T-helper 2 cell treated with Interferon-gamma antibody and Interleukin-4, amounts not matched to agents 100 ng/mL and 5 ng/mL, for 36 hours (primary cell): ENCODE results near the gene BCL11A. TPM values are rescaled to one million over a fixed set of nuclear protein-coding genes. Genes with fewer than 3 reads are reported as not detected.

ENCODE experiments used
- intact Hi-C: fragments of 100-400 bp; cut with micrococcal nuclease; formaldehyde crosslinking; loops from one replicate; pipeline ENCODE4 v1.15.1; 2023
- total RNA-seq: library from RNA; stranded (reverse); gene quantifications from 2 replicates; pipeline ENCODE4 v1.2.3, GENCODE V29; 2022

Gene BCL11A
- total RNA-seq, 1 donor from 2014 or later, result 0.05 TPM

DNA sequence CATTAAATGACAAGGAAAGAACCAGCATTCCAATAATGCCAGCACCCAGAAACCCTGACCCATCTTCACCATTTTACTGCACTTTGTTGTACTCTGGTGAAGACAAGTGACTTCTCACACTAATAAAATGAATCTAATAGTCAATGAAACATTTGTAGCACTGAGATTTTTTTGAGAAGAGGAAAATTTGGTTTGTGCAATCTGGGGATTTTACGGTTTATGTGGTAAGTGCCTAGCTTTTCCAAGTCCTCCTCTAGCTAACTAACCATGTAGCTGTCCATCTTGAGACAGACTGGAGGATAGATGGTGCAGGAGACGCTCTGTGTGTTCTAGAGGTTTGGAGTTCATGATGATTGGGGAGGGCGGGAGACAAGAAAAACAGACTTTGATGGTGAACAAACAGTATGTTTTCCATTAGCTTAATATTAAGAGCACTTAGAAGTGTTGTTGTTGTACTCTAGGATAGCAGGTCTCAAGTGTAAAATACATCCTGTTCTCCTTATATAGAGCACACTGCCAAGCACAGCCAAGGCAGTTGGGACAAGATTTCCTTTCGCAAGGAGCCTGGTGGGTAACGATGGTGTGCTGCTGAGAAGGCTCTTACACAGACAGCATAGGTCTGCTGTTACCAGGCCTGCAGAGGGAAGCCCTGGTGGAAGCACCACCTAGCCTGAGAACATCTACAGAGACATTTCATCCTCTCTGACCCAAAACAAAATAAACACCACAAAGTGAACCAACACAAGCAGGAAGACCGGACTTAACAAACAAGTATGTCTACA, 83.7 kb downstream of the BCL11A start:
- intact Hi-C loops, result no loop called here

DNA sequence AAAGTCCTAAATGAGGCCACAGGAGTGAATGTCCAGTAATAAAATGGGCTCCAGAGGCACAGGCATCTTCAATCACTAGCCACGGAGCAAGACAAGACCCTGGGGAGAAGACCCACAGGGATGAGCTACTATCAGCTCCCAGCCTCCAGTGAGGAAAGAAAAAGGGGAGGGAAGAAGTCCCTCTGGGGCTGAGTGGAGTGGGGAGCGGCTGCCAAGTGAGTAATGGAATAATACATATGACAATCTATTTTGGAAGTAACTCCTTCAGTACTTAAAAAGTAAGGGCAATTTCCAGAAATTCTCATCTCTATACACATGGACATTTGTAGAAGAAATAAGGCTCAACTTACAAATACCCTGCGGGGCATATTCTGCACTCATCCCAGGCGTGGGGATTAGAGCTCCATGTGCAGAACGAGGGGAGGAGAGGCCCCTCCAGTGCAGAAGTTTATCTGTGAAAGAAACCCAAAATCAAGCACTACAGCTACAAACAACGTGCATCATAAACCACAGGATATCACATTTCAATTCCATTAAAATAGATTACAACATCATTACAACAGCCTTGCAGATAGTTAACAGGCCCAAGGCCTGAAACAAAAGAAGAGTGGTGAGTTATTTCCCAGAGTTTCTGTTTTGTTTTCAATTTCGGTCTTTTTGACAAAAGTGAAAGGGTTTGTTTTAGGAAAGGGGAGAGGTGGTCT, 84.9 kb downstream of the BCL11A start:
- intact Hi-C loops, result no loop called here

DNA sequence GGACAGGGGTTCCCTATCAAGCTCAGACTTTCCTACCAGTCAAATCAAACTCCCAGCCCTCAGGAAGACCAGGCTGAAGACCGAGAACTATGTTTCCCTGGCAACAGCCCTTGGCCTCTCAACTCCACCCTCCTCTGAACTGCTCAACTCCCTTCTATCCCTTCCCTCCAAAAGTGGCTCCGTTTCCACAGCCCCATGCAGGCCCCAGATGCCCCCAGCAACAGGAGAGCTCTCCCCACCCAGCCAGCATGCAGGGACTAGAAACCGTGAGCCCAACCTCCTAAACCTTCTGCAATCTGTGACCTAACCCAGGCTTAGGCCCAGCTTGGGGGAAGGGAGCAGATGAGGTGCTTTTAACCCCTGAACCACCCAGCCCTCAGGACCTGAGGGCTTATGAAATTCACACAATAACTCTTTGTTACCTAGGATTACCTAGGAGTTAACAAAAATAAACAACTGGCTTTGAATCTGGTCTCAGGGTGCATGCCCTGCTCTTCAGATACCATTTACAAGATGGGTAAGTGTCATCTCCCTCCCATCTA, 87.2 kb downstream of the BCL11A start:
- intact Hi-C loops, result no loop called here

GRCh38 chr2:60465736-60466135, 87.7 kb downstream of the BCL11A start:
- intact Hi-C loops, result no loop called here

- intact Hi-C loops, result no loop called here
These were observed 90.2 kb downstream of the BCL11A start for GRCh38 chr2:60463249-60463648.

DNA sequence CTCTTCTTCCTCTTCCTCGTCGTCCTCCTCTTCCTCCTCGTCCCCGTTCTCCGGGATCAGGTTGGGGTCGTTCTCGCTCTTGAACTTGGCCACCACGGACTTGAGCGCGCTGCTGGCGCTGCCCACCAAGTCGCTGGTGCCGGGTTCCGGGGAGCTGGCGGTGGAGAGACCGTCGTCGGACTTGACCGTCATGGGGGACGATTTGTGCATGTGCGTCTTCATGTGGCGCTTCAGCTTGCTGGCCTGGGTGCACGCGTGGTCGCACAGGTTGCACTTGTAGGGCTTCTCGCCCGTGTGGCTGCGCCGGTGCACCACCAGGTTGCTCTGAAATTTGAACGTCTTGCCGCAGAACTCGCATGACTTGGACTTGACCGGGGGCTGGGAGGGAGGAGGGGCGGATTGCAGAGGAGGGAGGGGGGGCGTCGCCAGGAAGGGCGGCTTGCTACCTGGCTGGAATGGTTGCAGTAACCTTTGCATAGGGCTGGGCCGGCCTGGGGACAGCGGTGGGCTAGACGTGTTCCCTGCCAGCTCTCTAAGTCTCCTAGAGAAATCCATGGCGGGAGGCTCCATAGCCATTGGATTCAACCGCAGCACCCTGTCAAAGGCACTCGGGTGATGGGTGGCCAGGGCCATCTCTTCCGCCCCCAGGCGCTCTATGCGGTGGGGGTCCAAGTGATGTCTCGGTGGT, 91.9 kb downstream of the BCL11A start:
- intact Hi-C loops, result no loop called here

- intact Hi-C loops, result no loop called here
These were observed 92.7 kb downstream of the BCL11A start for GRCh38 chr2:60460577-60461420.

- intact Hi-C loops, result no loop called here
These were observed 93.6 kb downstream of the BCL11A start for GRCh38 chr2:60459851-60460250.

DNA sequence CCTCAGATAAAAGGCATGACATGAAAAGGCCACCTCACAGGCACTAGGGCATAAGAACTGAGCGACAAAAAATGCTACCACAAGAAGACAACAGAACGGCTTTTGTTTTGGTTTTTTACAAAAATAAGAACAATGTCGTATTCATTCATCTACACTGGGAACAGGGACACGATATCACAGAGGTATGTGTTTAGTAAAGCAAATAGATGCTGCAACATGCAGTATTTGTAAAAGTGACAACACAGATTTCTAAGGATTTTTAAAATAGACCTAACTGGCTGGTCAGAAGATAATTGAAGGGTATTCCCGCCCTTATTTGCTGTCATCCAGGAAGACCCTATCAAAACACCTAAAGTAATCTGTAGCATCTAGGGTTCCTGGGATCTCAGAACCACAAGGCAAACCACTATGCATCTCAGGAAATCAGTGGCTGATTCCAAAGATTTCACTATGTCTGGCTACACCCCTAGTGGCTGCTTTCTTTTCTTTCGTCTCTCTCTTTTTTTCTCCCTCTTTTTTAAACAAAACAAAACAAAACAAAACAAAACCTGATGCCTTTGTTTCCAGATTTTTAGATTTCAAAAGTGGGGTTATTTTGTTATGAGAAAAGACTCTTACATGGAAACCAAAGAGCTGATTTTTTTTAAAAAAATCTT, 97.2 kb downstream of the BCL11A start:
- intact Hi-C loops, result no loop called here

- intact Hi-C loops, result no loop called here
These were observed 99.6 kb downstream of the BCL11A start for GRCh38 chr2:60453872-60454271.

DNA sequence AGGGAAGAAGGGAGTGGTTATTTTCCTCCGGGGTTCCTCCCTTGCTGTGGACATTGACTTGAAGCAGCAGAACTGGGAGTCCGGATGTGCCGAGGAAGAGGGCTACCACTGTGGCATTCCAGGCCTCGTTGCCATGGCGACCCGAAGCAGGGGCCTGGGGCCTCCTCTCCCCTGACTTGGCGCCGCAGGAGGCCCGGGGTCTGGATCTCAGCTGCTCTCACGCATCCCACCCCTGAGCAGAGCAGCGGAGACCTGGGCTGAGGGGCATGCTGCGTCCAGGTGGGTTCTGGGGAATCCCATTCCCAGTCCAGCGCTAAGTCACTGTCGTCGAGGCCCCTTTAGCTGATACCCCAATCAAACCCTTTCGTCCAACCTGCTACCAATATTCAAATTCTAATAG, 100.2 kb downstream of the BCL11A start:
- intact Hi-C loops, result no loop called here

DNA sequence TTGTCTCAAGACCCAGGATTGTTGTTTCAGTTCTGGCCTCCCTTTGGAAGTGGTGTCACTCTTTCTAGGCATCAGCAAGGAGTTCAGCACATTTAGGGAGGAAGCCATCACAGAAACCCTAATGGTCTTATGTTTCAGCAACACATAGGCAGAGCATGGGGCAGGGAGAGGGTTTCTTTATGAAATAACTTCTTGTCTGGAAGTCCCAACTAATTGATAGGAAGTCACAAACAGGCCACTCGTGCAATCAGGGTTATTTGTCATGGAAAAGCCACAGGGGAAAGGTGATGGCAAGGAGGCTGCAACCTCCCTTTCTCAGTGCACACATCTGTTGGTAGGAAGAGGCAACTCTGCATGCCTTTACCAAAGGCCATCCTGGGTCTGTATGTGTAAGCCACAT, 103.0 kb downstream of the BCL11A start:
- intact Hi-C loops, result no loop called here

DNA sequence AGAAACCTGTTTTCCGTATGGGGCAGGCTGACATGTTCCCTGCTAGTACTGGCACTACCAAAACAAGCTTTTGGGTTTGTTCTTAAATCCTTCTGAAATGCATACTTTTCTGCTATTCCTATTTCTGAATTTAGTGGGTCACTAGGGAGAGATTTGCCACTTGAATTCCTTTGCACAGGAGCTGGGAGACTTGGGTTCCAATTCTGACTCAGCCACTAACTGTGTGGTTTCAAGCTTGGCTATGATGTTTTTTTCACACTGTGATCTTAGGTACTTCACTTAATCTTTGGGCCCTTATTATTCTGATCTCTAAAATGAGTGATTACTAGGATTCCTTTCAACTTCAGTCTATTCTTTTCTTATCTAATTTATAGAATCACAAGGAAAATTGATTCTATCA, 105.5 kb downstream of the BCL11A start:
- intact Hi-C loops, result no loop called here

- intact Hi-C loops, result no loop called here
These were observed 106.8 kb downstream of the BCL11A start for GRCh38 chr2:60446413-60447267.

GRCh38 chr2:60445684-60446179, 107.7 kb downstream of the BCL11A start:
- intact Hi-C loops, result no loop called here

- intact Hi-C loops, result no loop called here
These were observed 110.8 kb downstream of the BCL11A start for GRCh38 chr2:60442608-60443007.

DNA sequence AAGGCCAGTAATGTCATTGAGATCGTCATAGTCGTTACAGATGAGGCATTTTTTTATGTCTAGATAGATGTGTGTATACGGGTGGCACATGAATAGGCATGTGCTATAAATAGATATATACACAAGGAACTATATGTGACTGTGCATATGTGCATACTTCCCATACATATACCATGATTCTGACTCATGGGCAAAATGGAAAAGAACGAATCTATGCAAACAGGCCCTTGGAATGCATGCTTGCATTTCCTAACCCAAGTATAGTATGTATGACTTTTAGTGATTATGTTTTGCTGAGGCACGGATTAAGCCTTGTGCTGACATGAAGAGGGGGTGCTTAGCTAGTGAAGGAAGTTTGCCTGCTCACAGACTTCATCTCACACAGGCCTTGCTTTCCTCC, 111.7 kb downstream of the BCL11A start:
- intact Hi-C loops, result no loop called here

DNA sequence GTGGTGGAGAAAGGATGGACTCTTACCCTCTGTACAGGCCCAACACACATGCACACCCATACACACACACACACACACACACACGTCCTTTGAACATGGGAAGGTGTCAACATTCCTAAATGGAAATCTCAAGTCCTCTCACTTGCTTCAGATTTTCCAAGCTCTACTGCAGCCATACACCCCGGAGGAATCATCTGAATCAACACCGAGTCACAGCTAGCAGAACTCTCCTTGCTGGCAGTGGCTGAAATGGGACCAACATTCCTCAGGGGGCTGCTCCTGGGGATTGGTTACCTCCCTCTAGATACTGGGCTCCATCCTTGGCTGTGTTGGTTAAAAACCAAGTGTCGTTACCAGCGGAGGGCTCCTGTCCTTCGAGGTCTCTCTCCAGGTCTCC, 112.7 kb downstream of the BCL11A start:
- intact Hi-C loops, result no loop called here

DNA sequence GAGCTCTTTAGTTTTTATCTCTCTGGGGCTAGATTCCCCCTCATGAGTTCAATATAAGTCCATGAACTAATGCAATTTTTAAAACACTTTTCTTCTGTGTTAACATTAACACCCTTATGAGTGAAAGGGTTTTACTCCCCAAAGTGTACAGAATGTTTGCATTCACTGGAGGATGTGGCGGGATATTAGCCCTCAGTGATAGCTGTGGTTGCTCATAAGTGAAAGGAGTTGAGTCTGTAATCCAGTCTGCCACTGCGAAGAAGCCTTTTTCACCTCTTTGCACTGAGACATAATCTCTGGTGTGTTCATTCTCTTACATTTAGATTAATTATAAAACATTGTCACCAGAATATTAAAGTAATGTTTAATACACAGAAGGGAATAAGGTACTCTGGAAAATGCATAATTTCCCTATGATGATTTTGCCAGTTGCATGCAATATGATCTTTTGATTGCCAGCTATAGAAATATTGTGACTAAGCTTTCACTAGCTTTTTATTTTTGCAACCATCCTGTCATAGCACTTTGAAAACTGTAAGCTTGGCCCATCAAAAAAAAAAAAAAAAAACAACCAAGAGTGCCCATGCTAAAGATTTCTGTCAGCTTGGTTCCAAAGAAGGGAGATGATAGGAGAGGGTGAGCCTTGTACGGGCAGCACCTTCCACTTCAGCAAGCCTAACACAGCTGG, 113.2 kb downstream of the BCL11A start:
- intact Hi-C loops, result no loop called here
